Type B pancreatic cell (in vitro differentiated cells): ENCODE data around the gene RSL1D1. TPM values are rescaled to one million over a fixed set of nuclear protein-coding genes. Genes with fewer than 3 reads are reported as not detected.
"Not testable (repeated sequence)": the region's sequence is repeated elsewhere in the genome, so short reads cannot be mapped to it uniquely, and the experiment has no call there.

ENCODE experiments used
- DNase-seq: peaks from one replicate; pipeline ENCODE4 v3.0.0; 2021; ENCODE audit warnings: mixed read lengths; ENCODE audit not compliant: unreplicated experiment; ENCODE audit errors: extremely low spot score
- H3K27ac Mint-ChIP-seq: 2 replicates; pipeline ENCODE4 v1.8.0; 2021; ENCODE audit warnings: mild to moderate bottlenecking, mixed read lengths
- H3K27me3 Mint-ChIP-seq: 2 replicates; pipeline ENCODE4 v1.8.0; 2021; ENCODE audit warnings: mixed read lengths
- H3K36me3 Mint-ChIP-seq: 2 replicates; pipeline ENCODE4 v1.8.0; 2021; ENCODE audit warnings: mixed read lengths
- H3K4me1 Mint-ChIP-seq: one replicate; pipeline ENCODE4 v1.8.0; 2021; ENCODE audit warnings: mixed read lengths; ENCODE audit not compliant: unreplicated experiment
- H3K4me3 Mint-ChIP-seq: 2 replicates; pipeline ENCODE4 v1.8.0; 2021; ENCODE audit warnings: mild to moderate bottlenecking, mixed read lengths
- H3K9me3 Mint-ChIP-seq: 2 replicates; pipeline ENCODE4 v1.8.0; 2021; ENCODE audit warnings: mixed read lengths
- total RNA-seq: library from RNA; stranded (reverse); gene quantifications from 2 replicates; pipeline ENCODE4 v1.2.1, GENCODE V29; 2021; ENCODE audit warnings: low replicate concordance
- TF ChIP-seq, protein P1 (sequence below): fragments of 200-600 bp; sonication (generic); conservative IDR thresholded peaks from 2 replicates; pipeline ENCODE4 v1.5.0; 2021; ENCODE audit warnings: antibody characterized with exemption, mild to moderate bottlenecking

RSL1D1 gene
- total RNA-seq, 1 donor from 2014 or later: 184 TPM

DNA sequence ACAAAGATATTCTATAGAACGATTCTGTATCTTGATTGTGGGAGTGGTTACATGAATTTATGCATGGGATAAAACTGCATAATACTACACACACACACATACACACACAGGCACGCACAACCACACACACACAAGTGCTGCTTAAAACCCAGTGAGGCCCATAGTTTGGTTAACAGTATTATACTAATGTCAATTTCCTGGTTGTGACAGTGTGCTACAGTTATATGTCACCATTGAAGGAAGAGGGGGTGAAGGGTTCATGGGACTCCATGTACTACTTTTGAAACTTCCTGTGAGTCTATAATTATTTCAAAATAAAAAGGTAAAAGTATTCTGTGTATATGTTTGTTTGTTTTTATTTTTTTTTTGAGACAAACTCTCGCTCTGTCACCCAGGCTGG is 62.4 kb downstream of the RSL1D1 start:
- peaks cover 39% of the 10 kb centered on the region for H3K4me1 Mint-ChIP-seq
- H3K27me3 Mint-ChIP-seq: no peaks in the 10 kb centered on the region
- TF ChIP-seq, protein P1, sequence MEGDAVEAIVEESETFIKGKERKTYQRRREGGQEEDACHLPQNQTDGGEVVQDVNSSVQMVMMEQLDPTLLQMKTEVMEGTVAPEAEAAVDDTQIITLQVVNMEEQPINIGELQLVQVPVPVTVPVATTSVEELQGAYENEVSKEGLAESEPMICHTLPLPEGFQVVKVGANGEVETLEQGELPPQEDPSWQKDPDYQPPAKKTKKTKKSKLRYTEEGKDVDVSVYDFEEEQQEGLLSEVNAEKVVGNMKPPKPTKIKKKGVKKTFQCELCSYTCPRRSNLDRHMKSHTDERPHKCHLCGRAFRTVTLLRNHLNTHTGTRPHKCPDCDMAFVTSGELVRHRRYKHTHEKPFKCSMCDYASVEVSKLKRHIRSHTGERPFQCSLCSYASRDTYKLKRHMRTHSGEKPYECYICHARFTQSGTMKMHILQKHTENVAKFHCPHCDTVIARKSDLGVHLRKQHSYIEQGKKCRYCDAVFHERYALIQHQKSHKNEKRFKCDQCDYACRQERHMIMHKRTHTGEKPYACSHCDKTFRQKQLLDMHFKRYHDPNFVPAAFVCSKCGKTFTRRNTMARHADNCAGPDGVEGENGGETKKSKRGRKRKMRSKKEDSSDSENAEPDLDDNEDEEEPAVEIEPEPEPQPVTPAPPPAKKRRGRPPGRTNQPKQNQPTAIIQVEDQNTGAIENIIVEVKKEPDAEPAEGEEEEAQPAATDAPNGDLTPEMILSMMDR: no peak
- H3K36me3 Mint-ChIP-seq: peaks cover 14% of the 10 kb centered on the region
- H3K27ac Mint-ChIP-seq: no peak overlapping the region
- no peak overlapping the region for H3K4me3 Mint-ChIP-seq
- DNase-seq: no peak
- H3K9me3 Mint-ChIP-seq: no peaks in the 10 kb centered on the region

DNA sequence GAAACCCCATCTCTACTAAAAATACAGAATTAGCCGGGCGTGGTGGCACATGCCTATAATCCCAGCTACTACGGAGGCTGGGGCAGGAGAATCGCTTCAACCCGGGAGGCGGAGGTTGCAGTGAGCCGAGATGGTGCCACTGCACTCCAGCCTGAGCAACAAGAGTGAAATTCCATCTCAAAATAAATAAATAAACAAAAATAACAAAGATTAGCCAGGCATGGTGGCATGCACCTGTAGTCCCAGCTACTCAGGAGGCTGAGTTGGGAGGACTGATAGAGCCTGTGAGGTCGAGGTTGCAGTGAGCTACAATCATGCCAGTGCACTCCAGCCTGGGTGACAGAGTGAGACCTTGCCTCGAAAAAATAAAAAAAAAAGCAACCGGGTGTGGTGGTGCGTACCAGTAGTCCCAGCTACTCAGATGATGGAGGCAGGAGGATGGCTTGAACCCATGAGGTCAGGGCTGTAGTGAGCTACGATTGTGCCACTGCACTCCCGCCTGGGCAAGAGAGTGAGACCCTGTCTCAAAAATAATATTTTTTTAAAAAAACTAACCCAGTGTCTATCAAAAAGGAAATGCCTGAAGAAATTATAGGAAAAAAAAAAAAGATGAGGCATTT is 66.3 kb downstream of the RSL1D1 start:
- not testable (repeated sequence) for H3K4me3 Mint-ChIP-seq, H3K27me3 Mint-ChIP-seq, DNase-seq, H3K9me3 Mint-ChIP-seq, H3K27ac Mint-ChIP-seq
- peaks cover 30% of the 10 kb centered on the region for H3K4me1 Mint-ChIP-seq
- H3K36me3 Mint-ChIP-seq: peaks cover 10% of the 10 kb centered on the region

DNA sequence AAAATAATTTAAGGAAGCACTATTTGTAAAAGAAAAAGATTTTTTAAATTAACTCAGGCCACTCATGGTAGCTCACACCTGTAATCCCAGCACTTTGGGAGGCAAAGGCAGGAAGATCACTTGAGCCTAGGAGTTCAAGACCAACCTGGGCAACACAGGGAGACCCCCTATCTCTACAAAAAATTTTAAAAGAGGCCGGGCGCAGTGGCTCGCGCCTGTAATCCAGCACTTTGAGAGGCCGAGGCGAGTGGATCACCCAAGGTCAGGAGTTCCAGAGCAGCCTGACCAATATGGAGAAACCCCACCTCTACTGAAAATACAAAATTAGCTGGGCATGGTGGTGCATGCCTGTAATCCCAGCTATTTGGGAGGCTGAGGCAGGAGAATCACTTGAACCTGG is 67.0 kb downstream of the RSL1D1 start:
- not testable (repeated sequence) for H3K27ac Mint-ChIP-seq, H3K9me3 Mint-ChIP-seq, H3K4me3 Mint-ChIP-seq, H3K36me3 Mint-ChIP-seq, H3K27me3 Mint-ChIP-seq, DNase-seq
- peaks cover 30% of the 10 kb centered on the region for H3K4me1 Mint-ChIP-seq

DNA sequence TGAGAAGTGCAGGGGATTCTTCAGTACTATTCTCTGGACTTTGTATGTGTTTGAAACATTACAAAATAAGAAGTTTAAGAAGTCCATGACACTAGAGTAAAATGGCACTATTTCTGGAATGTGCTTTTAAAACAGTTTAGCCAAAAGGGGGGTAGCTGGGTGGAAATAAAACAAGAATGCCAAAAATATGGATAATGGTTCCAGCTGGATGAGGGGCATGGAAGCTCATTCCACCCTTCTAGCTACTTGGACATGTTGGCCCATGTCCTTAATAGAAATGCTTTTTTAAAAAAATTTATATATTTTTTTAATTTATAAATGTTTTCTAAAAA is 67.3 kb downstream of the RSL1D1 start:
- H3K27me3 Mint-ChIP-seq: no peaks in the 10 kb centered on the region
- H3K4me3 Mint-ChIP-seq: no peak overlapping the region

More for the DNA sequence above, 67.3 kb downstream of the RSL1D1 start:
- no peak for DNase-seq
- H3K4me1 Mint-ChIP-seq: peaks cover 30% of the 10 kb centered on the region
- peak overlapping the region; percentile 81 for H3K27ac Mint-ChIP-seq
- TF ChIP-seq, protein P1: no peak
- H3K36me3 Mint-ChIP-seq: peaks cover 9% of the 10 kb centered on the region
- no peaks in the 10 kb centered on the region for H3K9me3 Mint-ChIP-seq

Other genes with a start within 250 kb of the RSL1D1 start
- gene SNN, start 183.1 kb downstream of the RSL1D1 start, total RNA-seq: 23.8 and 44.0 TPM in 2 replicates
- 26.7 and 39.0 TPM in 2 replicates for gene TXNDC11, start 108.7 kb downstream of the RSL1D1 start, total RNA-seq
- 43.3 and 67.5 TPM in 2 replicates for gene ZC3H7A, start 54.3 kb downstream of the RSL1D1 start, total RNA-seq
- gene GSPT1, start 64.4 kb upstream of the RSL1D1 start, total RNA-seq: 99.1 and 101 TPM in 2 replicates
- 7.5 and 13.4 TPM in 2 replicates for gene NPIPB2, start 90.5 kb upstream of the RSL1D1 start, total RNA-seq
- not detected in 2 replicates for gene TNFRSF17, start 113.7 kb upstream of the RSL1D1 start, total RNA-seq
- 21.9 and 24.7 TPM in 2 replicates for gene SNX29, start 125.2 kb upstream of the RSL1D1 start, total RNA-seq